Activated effector memory CD4-positive, alpha-beta T cell treated with Interleukin-2 at 50 U/mL for 16 hours (primary cell): ENCODE results near the gene CPT1B.
"Not testable (repeated sequence)": the region's sequence is repeated elsewhere in the genome, so short reads cannot be mapped to it uniquely, and the experiment has no call there.

ENCODE experiments used
- DNase-seq: peaks from one replicate; pipeline ENCODE4 v3.0.0-alpha.2; 2020

Gene CPT1B

DNA sequence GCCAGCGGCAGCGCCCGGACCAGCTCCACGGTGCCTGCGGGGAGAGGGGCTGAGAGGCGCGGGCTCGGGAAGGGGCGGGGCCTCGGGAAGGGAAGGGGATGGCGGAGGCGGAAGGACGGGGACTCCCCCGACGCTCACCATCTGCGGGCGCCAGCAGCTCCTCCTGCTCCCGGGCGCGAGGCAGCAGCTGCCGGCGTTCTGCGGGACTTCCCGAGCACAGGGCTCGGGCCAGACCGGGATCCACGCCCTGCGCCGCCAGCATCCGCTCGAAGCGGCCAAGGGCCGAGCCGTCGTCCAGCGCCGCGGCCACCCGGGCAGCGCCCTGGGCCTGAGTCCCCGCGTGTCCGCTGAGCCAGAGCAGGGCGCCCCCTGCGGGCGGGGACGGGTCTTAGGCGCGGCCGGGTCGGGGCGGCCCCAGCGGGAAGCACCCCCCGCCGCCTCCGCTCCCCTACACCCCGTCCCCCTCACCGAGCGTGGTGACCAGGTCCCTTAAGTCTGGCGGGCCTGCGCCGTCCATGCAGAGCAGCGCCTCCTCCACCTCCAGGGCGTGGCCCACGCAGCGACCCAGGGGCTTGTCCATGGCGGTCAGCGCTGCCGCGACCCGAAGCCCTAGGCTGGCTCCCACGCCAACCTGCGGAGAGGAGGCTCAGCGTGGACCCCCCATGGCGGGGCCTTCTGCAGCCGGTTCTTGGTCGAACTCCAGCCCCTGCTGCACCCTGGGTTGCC, 52.0 kb downstream of the CPT1B start:
- DNase-seq, result peak; percentile 72

DNA sequence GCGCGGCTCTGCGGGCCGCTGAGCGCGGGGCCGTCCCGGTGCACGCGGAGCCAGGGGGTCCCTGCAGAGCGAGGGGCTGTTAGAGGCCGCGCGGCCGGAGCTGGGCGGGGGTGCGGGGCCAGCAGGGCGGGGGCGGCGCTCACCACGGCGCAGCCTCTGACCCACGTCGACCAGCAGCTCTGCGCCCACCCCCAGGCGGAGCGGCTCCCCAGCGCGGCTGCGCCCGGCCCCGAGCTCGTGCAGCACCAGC, 52.4 kb downstream of the CPT1B start:
- no peak for DNase-seq

DNA sequence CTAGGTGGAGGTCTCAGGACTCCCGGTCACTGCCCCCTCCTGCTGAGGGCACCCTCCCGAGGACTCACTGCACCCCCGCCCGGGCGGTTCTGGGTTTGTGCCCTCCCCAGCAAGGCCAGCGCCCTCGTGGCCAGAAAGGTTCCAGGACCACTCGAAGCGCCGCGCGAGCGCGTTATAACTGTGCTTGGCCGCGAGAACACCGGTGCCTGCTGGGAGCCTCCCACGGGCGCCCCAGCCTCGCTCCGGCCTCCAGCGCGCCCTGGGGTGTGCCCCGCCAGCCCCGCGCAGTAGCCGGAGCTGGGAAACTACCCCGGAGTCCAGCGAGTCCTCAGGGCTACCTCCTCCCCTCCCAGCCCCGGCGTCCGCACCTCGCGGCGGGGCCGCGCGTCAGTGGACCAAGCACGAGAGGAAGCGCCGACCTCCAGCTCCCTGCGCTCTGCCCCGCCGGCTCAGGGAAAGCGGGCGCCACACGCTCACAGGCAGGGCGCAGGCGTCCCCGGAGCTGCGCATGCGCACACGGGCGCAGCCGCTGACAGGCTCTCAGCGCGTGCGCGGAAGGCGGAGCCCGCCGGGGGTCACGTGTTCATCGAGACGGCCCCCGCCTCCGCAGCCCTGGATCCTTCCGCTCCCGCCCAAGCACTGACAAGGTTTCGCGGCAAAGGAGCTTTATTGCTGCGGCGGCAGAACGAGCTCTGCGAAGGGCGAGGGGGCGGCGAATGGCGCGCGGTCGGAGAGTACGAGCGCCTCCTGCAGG, 52.9 kb downstream of the CPT1B start, which contains the start of gene SCO2:
TSS of gene SCO2 (minus strand) at position 495 of the 754 bp plus-strand sequence. CDS start 1,187 bp downstream, outside the sequence.
- DNase-seq, result peak; percentile 97

DNA sequence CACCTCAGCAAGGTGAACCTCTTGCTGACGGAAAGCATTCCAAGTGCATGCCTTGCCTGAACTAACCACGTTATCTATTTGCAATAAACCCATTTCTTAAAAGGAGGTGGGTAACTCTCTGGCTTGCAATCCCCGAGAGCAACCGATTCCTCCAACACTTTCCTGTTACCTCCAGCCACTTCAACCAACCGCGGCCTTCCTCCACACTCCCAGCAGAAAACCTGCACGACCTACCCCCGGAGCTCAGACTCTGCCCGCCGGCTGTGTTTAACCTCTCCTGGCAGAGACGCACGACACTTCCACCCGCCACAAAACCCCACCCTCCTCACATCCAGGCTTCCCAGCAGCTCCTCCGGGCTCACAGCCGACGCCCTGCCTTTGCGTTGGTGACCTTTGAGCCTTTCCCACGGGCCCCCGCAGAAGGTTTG, 53.5 kb downstream of the CPT1B start:
- DNase-seq, result no peak

GRCh38 chr22:50523806-50524675, 54.2 kb downstream of the CPT1B start:
- DNase-seq, result no peak

- DNase-seq, result no peak
Observed at GRCh38 chr22:50523458-50523805, 54.8 kb downstream of the CPT1B start.

GRCh38 chr22:50522806-50523438, 55.3 kb downstream of the CPT1B start:
- DNase-seq, result no peak

DNA sequence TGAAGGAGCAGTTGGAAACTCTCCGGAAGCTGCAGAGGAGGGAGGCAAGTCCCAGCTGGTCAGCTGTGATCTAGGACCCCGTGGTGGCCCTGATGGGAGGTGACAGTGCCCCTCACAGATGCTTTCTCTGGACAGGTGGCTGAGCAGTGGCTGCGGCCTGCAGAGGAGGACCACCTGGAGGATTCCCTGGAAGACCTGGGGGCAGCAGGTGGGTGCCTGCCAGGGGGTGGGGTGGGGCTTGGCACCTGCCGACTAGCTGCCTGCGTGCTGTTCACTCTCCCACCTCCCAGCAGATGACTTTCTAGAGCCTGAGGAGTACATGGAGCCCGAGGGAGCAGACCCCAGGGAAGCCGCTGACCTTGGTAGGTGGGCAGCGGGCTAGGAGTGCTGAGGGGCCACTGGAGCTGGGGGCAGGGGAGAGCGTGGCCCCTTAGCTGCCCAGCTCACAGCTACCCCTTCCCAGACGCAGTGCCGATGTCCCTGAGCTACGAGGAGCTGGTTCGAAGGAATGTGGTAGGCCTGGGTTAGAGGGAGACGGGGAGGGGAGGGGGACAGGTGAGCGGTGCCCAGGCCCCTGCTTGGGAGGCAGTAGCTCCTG, 55.9 kb downstream of the CPT1B start:
- DNase-seq, result no peak

DNA sequence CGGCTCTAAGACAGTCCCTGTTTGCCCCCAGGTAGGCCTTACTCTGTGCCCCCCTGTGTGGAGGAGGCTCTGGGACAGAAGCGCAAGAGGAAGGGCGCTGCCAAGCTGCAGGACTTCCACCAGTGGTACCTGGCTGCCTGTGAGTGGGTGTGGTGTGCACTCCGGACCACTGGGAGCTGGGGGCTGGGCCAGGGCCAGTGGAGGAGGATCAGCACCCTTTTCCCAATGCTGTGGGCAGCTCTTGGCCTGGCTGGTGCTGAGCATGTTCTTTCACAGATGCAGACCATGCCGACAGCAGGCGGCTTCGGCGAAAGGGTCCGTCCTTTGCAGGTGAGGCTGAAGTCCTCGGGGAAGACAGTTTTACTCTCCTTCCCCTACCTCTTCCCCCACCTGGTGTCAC, 56.5 kb downstream of the CPT1B start:
- DNase-seq, result no peak

GRCh38 chr22:50520826-50521453, 57.3 kb downstream of the CPT1B start:
- DNase-seq, result no peak

- DNase-seq, result not testable (repeated sequence)
Observed at GRCh38 chr22:50520184-50520583, 58.0 kb downstream of the CPT1B start.

DNA sequence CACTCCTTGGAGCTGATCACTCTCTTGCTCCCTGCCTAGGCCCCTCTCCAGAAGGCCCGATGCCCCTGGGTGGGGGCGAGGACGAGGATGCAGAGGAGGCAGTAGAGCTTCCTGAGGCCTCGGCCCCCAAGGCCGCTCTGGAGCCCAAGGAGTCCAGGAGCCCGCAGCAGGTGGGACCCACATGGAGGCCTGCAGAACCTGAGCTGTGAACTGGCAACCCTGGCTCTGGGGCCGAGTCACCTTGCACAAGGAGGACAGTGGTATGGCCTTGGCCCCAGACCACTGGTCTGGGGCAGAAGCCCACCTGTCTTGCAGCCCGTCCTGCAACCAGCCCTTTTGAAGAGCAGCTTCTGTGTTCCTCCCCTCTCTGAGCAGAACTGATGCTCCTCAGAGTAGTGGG, 59.1 kb downstream of the CPT1B start:
- DNase-seq, result no peak
